Keratinocyte (primary cell): ENCODE data around the gene HIC2. TPM values are rescaled to one million over a fixed set of nuclear protein-coding genes. Genes with fewer than 3 reads are reported as not detected.
"Not testable (repeated sequence)": the region's sequence is repeated elsewhere in the genome, so short reads cannot be mapped to it uniquely, and the experiment has no call there.

Experiments
- DNase-seq: peaks from one replicate; pipeline ENCODE4 v3.0.0-alpha.2; 2011; ENCODE audit warnings: low read depth, missing footprints, low spot score
- FAIRE-seq: peaks from 2 replicates; lab custom pipeline; 2011; peaks lifted over from hg19 to GRCh38; lab: Jason Lieb, UNC
- H2AFZ ChIP-seq: 2 replicates; pipeline ENCODE4 v1.6.0; 2012; ENCODE audit warnings: low read length, control low read depth, inconsistent platforms; ENCODE audit not compliant: control insufficient read depth
- H3K27ac ChIP-seq: 2 replicates; pipeline ENCODE4 v1.5.1; 2011; ENCODE audit warnings: low read length; ENCODE audit not compliant: control insufficient read depth, insufficient read depth
- H3K27me3 ChIP-seq: 3 replicates; pipeline ENCODE4 v1.6.0; 2011; ENCODE audit warnings: low read length; ENCODE audit not compliant: control insufficient read depth, insufficient read depth; ENCODE audit errors: extremely low read depth
- H3K36me3 ChIP-seq, 2 experiments: 2 replicates in 1 of 2; 3 replicates in 1 of 2; pipeline ENCODE4 v1.5.1; 2011; ENCODE audit warnings: low read length in 2 of 2, mild to moderate bottlenecking in 1 of 2; ENCODE audit not compliant: control insufficient read depth in 2 of 2, insufficient read depth in 2 of 2; ENCODE audit errors: extremely low read depth in 1 of 2
- H3K4me1 ChIP-seq: 3 replicates; pipeline ENCODE4 v1.5.1; 2011; ENCODE audit warnings: low read length; ENCODE audit not compliant: control insufficient read depth, insufficient read depth; ENCODE audit errors: extremely low read depth
- H3K4me2 ChIP-seq: 3 replicates; pipeline ENCODE4 v1.6.0; 2011; ENCODE audit warnings: low read depth, low read length; ENCODE audit not compliant: control insufficient read depth, insufficient read depth; ENCODE audit errors: extremely low read depth
- H3K4me3 ChIP-seq, 3 experiments: fragments of 200-600 bp in 1 of 3; sonication (generic) in 1 of 3; 2 replicates in 2 of 3; 3 replicates in 1 of 3; pipeline ENCODE4 v1.5.1; 2011 to 2016; ENCODE audit warnings: low read length in 3 of 3, mild to moderate bottlenecking in 3 of 3, control low read depth in 2 of 3, inconsistent platforms in 1 of 3, low read depth in 1 of 3, mixed read lengths in 1 of 3, mixed run types in 1 of 3, moderate library complexity in 1 of 3; ENCODE audit not compliant: control insufficient read depth in 2 of 3, insufficient read depth in 2 of 3; ENCODE audit errors: extremely low read depth in 1 of 3
- H3K79me2 ChIP-seq: 2 replicates; pipeline ENCODE4 v1.6.0; 2012; ENCODE audit warnings: low read length; ENCODE audit not compliant: control insufficient read depth, insufficient read depth
- H3K9ac ChIP-seq: 3 replicates; pipeline ENCODE4 v1.6.0; 2011; ENCODE audit warnings: low read length; ENCODE audit not compliant: control insufficient read depth, insufficient read depth; ENCODE audit errors: extremely low read depth
- H3K9me1 ChIP-seq: 3 replicates; pipeline ENCODE4 v1.6.0; 2011; ENCODE audit warnings: low read length; ENCODE audit not compliant: control insufficient read depth, insufficient read depth; ENCODE audit errors: extremely low read depth
- H3K9me3 ChIP-seq: 2 replicates; pipeline ENCODE4 v1.5.1; 2012; ENCODE audit warnings: low read depth, low read length; ENCODE audit not compliant: control insufficient read depth
- H4K20me1 ChIP-seq: 3 replicates; pipeline ENCODE4 v1.6.0; 2011; ENCODE audit warnings: low read length; ENCODE audit not compliant: control insufficient read depth, insufficient read depth; ENCODE audit errors: extremely low read depth
- dilution Hi-C: fragments of 300-500 bp; cut with MboI; formaldehyde crosslinking; loops from one replicate; pipeline ENCODE4 v1.7.0; 2020; ENCODE audit warnings: low sequenced_read_pairs; ENCODE audit not compliant: extremely low pct_ligation_motif_present
- polyA minus RNA-seq, 3 experiments: library from RNA; depleted of rRNA, polyadenylated mRNA; stranded (reverse); fragments of >200 nt; gene quantifications; 1 replicate in 1 of 3; 2 replicates in 1 of 3; 3 replicates in 1 of 3; pipeline ENCODE4 v1.2.3, GENCODE V29; 2011
- polyA plus RNA-seq, 5 experiments: library from polyadenylated mRNA; depleted of rRNA in 3 of 5; stranded (reverse) in 3 of 5; stranded (forward) in 1 of 5; unstranded in 1 of 5; fragments of >200 nt; gene quantifications; 1 replicate in 1 of 5; 2 replicates in 3 of 5; 3 replicates in 1 of 5; pipeline versions ENCODE4 v1.2.1 to v1.2.3, GENCODE V29; 2011 to 2012; ENCODE audit warnings: missing spikeins in 2 of 5, low read depth in 1 of 5, low replicate concordance in 1 of 5

Gene HIC2, protein sequence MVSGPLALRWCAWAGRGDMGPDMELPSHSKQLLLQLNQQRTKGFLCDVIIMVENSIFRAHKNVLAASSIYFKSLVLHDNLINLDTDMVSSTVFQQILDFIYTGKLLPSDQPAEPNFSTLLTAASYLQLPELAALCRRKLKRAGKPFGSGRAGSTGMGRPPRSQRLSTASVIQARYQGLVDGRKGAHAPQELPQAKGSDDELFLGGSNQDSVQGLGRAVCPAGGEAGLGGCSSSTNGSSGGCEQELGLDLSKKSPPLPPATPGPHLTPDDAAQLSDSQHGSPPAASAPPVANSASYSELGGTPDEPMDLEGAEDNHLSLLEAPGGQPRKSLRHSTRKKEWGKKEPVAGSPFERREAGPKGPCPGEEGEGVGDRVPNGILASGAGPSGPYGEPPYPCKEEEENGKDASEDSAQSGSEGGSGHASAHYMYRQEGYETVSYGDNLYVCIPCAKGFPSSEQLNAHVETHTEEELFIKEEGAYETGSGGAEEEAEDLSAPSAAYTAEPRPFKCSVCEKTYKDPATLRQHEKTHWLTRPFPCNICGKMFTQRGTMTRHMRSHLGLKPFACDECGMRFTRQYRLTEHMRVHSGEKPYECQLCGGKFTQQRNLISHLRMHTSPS
- polyA plus RNA-seq = 1.1 to 1.5 TPM (median 1.2 TPM) in 3 replicates
- polyA plus RNA-seq (2011; ENCODE audit: low read depth) = 0.60 TPM
- 0.47 and 0.69 TPM in 2 replicates for polyA plus RNA-seq (2011; cell fraction: cytosol; rRNA removed)
- polyA plus RNA-seq (2011; cell fraction: nucleus; rRNA removed) = 4.3 and 5.0 TPM in 2 replicates
- 1.8 TPM in 2 replicates for polyA plus RNA-seq (2012; ENCODE audit: low replicate concordance)
- 2.3 to 4.4 TPM (median 2.7 TPM) in 3 replicates for polyA minus RNA-seq
- polyA minus RNA-seq (2011; cell fraction: cytosol; rRNA and poly(A)+ RNA removed) = 1.2 TPM
- polyA minus RNA-seq (2011; cell fraction: nucleus; rRNA and poly(A)+ RNA removed) = 5.5 TPM in 2 replicates

DNA sequence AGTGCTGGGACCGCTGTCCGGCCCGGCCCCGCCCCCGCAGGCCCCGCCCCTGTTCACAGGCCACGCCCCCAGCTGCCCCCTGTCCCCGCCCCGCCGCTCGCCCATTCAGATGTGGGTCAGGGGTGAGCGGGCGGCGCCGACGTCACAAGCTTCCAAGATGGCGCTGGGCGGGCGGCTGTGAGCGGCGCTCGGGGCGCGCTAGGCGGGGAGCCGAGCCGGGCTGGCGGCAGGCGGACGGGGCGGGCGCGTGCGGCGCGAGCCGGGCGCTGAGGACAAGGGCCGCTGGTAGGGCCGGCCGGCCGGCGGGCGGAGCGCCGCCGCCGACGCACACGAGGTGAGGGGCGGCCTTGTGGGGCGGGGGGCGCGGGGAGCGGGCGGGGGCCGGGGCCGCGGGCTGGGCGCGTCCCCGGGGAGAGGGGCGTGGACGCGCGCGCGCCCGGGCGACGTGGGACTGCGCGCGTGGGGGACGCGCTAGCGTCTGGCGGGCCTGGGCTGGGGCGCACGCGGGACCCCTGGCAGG is at the start of gene HIC2:
HIC2 (plus strand) TSS at position 145 of the 520 bp plus-strand sequence. CDS start 25,461 bp downstream, outside the sequence.
- H3K36me3 ChIP-seq, H3K9me3 ChIP-seq, dilution Hi-C loops, H3K4me1 ChIP-seq, H2AFZ ChIP-seq, H4K20me1 ChIP-seq, FAIRE-seq, H3K27ac ChIP-seq, H3K79me2 ChIP-seq, DNase-seq, H3K4me2 ChIP-seq, H3K9me1 ChIP-seq, H3K27me3 ChIP-seq: not testable (repeated sequence)
- peak within 1 kb of the TSS in 2 of 3 experiments; percentile 28 to 44 for H3K4me3 ChIP-seq
- peak within 1 kb of the TSS; percentile 41 for H3K9ac ChIP-seq

DNA sequence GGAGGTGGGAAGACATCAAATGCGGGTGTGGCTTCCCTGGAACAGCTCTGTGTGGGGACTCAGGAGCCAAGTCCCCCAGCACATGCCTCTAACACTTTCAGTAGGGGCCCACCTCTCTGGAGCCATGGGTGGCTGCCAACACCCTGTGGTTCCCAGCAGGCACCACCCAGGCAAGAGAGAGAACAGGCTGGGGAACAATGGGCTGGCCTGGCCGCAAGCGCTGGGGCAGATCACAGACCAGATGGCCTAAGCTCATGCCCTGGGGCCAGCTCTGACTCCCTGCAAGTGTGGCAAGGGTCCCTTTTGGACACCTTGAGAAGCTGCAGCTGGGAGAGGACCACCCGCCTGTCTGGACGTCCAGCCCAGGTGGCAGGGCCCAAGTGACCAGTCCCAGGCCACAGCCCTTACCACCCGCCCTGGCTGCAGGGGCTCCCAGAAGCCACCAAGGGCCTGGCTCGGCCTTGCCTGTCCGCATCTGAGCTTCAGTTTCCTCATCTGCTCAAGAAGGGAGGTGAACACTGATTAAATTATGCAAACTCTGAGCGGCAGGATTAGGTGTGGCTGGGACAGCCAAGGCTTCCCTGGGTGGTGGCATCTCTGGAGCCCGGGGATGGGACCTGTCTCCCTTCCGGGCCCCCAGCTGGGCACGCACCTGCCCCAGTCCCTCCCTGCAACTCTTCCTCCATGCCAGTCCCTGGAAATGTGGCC is 48.4 kb upstream of the HIC2 start:
- H3K27me3 ChIP-seq, FAIRE-seq, DNase-seq, H4K20me1 ChIP-seq, H3K9ac ChIP-seq, dilution Hi-C loops, H3K4me2 ChIP-seq, H3K9me1 ChIP-seq, H3K36me3 ChIP-seq, H3K27ac ChIP-seq, H3K79me2 ChIP-seq, H3K9me3 ChIP-seq, H3K4me1 ChIP-seq, H3K4me3 ChIP-seq, H2AFZ ChIP-seq: not testable (repeated sequence)

DNA sequence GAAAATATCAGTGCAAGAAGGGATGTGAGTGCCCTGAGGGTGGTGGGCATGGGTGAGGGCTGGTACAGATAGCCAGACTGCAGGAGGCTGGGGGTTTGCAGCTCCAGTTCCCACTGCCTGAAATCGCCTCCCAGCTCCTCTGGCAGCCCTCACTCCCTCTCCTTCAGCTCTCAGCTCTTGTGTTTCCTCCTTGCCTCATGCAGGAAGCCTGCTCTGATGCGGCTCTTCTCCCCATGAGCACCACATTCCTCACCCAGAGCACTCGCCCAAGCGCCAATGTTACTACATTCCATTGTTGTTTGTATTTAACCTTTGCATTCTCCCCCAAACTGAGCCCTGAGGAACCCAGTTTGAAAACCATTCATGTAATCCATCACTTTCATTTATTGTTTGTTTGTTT is 41.3 kb upstream of the HIC2 start:
- dilution Hi-C loops, H3K4me1 ChIP-seq, H4K20me1 ChIP-seq, H3K36me3 ChIP-seq, H2AFZ ChIP-seq, H3K27me3 ChIP-seq, FAIRE-seq, H3K9ac ChIP-seq, H3K79me2 ChIP-seq, DNase-seq, H3K27ac ChIP-seq, H3K9me3 ChIP-seq, H3K9me1 ChIP-seq, H3K4me3 ChIP-seq, H3K4me2 ChIP-seq: not testable (repeated sequence)

DNA sequence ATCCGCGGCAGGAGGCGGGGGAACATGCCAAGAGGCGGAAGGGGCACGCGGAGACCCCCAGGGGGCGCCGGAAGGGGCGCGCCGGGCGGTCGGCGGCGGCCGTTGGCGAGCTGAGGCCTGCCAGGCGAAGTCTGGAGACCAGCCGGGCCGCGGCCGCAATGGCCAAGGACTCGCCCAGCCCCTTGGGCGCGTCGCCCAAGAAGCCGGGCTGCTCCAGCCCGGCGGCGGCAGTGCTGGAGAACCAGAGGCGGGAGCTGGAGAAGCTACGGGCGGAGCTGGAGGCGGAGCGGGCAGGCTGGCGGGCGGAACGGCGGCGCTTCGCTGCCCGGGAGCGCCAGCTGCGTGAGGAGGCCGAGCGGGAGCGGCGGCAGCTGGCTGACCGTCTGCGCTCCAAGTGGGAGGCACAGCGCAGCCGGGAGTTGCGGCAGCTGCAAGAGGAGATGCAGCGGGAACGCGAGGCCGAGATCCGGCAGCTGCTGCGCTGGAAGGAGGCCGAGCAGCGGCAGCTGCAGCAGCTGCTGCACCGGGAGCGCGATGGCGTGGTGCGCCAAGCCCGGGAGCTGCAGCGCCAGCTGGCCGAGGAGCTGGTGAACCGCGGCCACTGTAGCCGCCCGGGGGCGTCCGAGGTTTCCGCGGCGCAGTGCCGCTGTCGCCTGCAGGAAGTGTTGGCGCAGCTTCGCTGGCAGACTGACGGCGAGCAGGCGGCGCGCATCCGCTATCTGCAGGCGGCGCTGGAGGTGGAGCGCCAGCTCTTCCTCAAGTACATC is 33.3 kb upstream of the HIC2 start, which contains the start of gene RIMBP3B:
RIMBP3B (plus strand) TSS at position 51 of the 767 bp plus-strand sequence; CDS start at position 159, 108 bp downstream.
- H3K36me3 ChIP-seq, H3K4me1 ChIP-seq, H3K4me3 ChIP-seq, dilution Hi-C loops, H3K79me2 ChIP-seq, H3K9me3 ChIP-seq, H3K27ac ChIP-seq, H3K9ac ChIP-seq, FAIRE-seq, H3K27me3 ChIP-seq, H3K4me2 ChIP-seq, H4K20me1 ChIP-seq, H2AFZ ChIP-seq, H3K9me1 ChIP-seq, DNase-seq: not testable (repeated sequence)
